Endothelial cell of umbilical vein (primary cell): ENCODE measurements around the gene FARP1. TPM values are rescaled to one million over a fixed set of nuclear protein-coding genes. Genes with fewer than 3 reads are reported as not detected.

Source experiments
- BruUV-seq: library from RNA; stranded (reverse); fragments of 400-500 nt; replicated peaks from 2 replicates; lab custom pipeline; 2021; lab: Mats Ljungman, UMichigan
- CTCF ChIA-PET: fragments of 300-600, 350-600 bp; sonication (Branson Sonifier 250); formaldehyde crosslinking; loops from one replicate; lab custom pipeline; 2021; ENCODE audit warnings: antibody characterized with exemption, inconsistent platforms; lab: Charles Lee
- POLR2A ChIA-PET: fragments of 300-600, 350-600 bp; sonication (Branson Sonifier 250); formaldehyde crosslinking; loops from one replicate; lab custom pipeline; 2021; ENCODE audit warnings: antibody characterized with exemption, inconsistent platforms; lab: Charles Lee
- DNase-seq: peaks from one replicate; pipeline ENCODE4 v3.0.0-alpha.2; 2011; ENCODE audit warnings: low read depth, low spot score
- FAIRE-seq: peaks from 2 replicates; lab custom pipeline; 2011; peaks lifted over from hg19 to GRCh38; lab: Jason Lieb, UNC
- H2AFZ ChIP-seq: 2 replicates; pipeline ENCODE4 v1.6.0; 2012; ENCODE audit warnings: low read depth, low read length, control low read depth, inconsistent platforms
- H3K27ac ChIP-seq: 2 replicates; pipeline ENCODE4 v1.5.1; 2011; ENCODE audit warnings: low read depth, mild to moderate bottlenecking, control low read depth, low read length, moderate library complexity; ENCODE audit not compliant: insufficient read depth
- H3K27me3 ChIP-seq, 2 experiments: 2 replicates each; pipeline versions ENCODE4 v1.6.0 to v1.6.1; 2011; ENCODE audit warnings: low read length in 2 of 2, mixed read lengths in 1 of 2; ENCODE audit not compliant: control insufficient read depth in 2 of 2, insufficient read depth in 2 of 2
- H3K36me3 ChIP-seq, 2 experiments: 2 replicates in 1 of 2; 3 replicates in 1 of 2; pipeline ENCODE4 v1.5.1; 2011; ENCODE audit warnings: low read length in 2 of 2, mild to moderate bottlenecking in 1 of 2, moderate library complexity in 1 of 2; ENCODE audit not compliant: control insufficient read depth in 2 of 2, insufficient read depth in 2 of 2; ENCODE audit errors: extremely low read depth in 1 of 2
- H3K4me1 ChIP-seq: 3 replicates; pipeline ENCODE4 v1.5.1; 2011; ENCODE audit warnings: mild to moderate bottlenecking, low read length; ENCODE audit not compliant: control insufficient read depth, insufficient read depth; ENCODE audit errors: extremely low read depth
- H3K4me2 ChIP-seq: 2 replicates; pipeline ENCODE4 v1.6.1; 2011; ENCODE audit warnings: low read length, control low read depth, mixed read lengths; ENCODE audit not compliant: insufficient read depth
- H3K4me3 ChIP-seq, 3 experiments: fragments of 200-600 bp in 1 of 3; sonication (generic), shearing (Covaris generic) in 1 of 3; replicated peaks in 1 of 3; 2 replicates each; pipeline ENCODE4 v1.5.1; 2011 to 2016; ENCODE audit warnings: control low read depth in 3 of 3, low read length in 3 of 3, mild to moderate bottlenecking in 2 of 3, inconsistent platforms in 1 of 3, low read depth in 1 of 3, moderate library complexity in 1 of 3; ENCODE audit not compliant: insufficient read depth in 1 of 3
- H3K79me2 ChIP-seq: 2 replicates; pipeline ENCODE4 v1.6.0; 2012; ENCODE audit warnings: low read length, inconsistent platforms; ENCODE audit not compliant: control insufficient read depth, insufficient read depth
- H3K9ac ChIP-seq: replicated peaks from 2 replicates; pipeline ENCODE3; 2011; ENCODE audit warnings: low read length, control low read depth; ENCODE audit not compliant: insufficient read depth; ENCODE audit errors: extremely low read depth
- H3K9me1 ChIP-seq: replicated peaks from 3 replicates; pipeline ENCODE4 v1.6.0; 2011; ENCODE audit warnings: mild to moderate bottlenecking, low read length; ENCODE audit not compliant: control insufficient read depth, insufficient read depth; ENCODE audit errors: extremely low read depth
- H3K9me3 ChIP-seq: replicated peaks from 2 replicates; pipeline ENCODE4 v1.5.1; 2012; ENCODE audit warnings: low read length, inconsistent platforms; ENCODE audit not compliant: control insufficient read depth, insufficient read depth
- H4K20me1 ChIP-seq: replicated peaks from 2 replicates; pipeline ENCODE3; 2011; ENCODE audit warnings: mild to moderate bottlenecking, low read length; ENCODE audit not compliant: control insufficient read depth, insufficient read depth; ENCODE audit errors: extremely low read depth
- EZH2 ChIP-seq: IDR thresholded peaks from 2 replicates; pipeline ENCODE4 v1.6.1; 2012; ENCODE audit warnings: borderline replicate concordance, low read depth, mild to moderate bottlenecking, moderate library complexity, low read length, inconsistent platforms; ENCODE audit not compliant: severe bottlenecking
- FOS ChIP-seq: IDR thresholded peaks from 2 replicates; pipeline ENCODE4 v1.6.1; 2011; ENCODE audit warnings: mild to moderate bottlenecking, low read length, moderate library complexity, borderline replicate concordance; ENCODE audit not compliant: insufficient read depth
- GATA2 ChIP-seq: IDR thresholded peaks from 2 replicates; pipeline ENCODE4 v1.7.0; 2011; ENCODE audit warnings: low read depth, mild to moderate bottlenecking, moderate library complexity, mixed read lengths, low read length; ENCODE audit not compliant: insufficient read length, insufficient read depth
- JUN ChIP-seq: IDR thresholded peaks from 2 replicates; pipeline ENCODE4 v1.6.1; 2011; ENCODE audit warnings: borderline replicate concordance, low read depth; ENCODE audit not compliant: insufficient read length, insufficient read depth
- MYC ChIP-seq: IDR thresholded peaks from one replicate; pipeline ENCODE4 v1.6.1; 2011; ENCODE audit warnings: mild to moderate bottlenecking, low read depth, low read length
- POLR2A ChIP-seq: IDR thresholded peaks from 2 replicates; pipeline ENCODE4 v1.6.1; 2012; ENCODE audit warnings: low read depth, mild to moderate bottlenecking, control low read depth, low read length
- POLR2AphosphoS5 ChIP-seq: IDR thresholded peaks from 2 replicates; pipeline ENCODE4 v1.6.1; 2012; ENCODE audit warnings: low read depth, mild to moderate bottlenecking, control low read depth, low read length, moderate library complexity; ENCODE audit not compliant: insufficient read depth
- dilution Hi-C: fragments of 300-500 bp; cut with MboI; formaldehyde crosslinking; loops from one replicate; pipeline ENCODE4 v1.15.0; 2019; ENCODE audit warnings: low sequenced_read_pairs; ENCODE audit not compliant: extremely low pct_ligation_motif_present
- intact Hi-C: fragments of 100-400 bp; cut with micrococcal nuclease; formaldehyde crosslinking; loops from one replicate; pipeline ENCODE4 v1.10.0; 2022
- polyA plus RNA-seq, 4 experiments: library from polyadenylated mRNA; depleted of rRNA in 3 of 4; stranded (reverse) in 3 of 4; unstranded in 1 of 4; fragments of >200 nt; gene quantifications; 2 replicates each; pipeline versions ENCODE4 v1.2.1 to v1.2.3, GENCODE V29; 2011 to 2012; ENCODE audit warnings: missing spikeins in 1 of 4
- total RNA-seq: library from RNA; stranded (reverse); gene quantifications from 2 replicates; pipeline ENCODE4 v1.2.3, GENCODE V29; 2021
- TF ChIP-seq, protein P1 (sequence below), 2 donors: IDR thresholded peaks; 1 replicate in 1 of 2; 2 replicates in 1 of 2; pipeline ENCODE4 v1.5.1; 2011; ENCODE audit warnings: low read length in 2 of 2, mild to moderate bottlenecking in 2 of 2, moderate library complexity in 2 of 2, control low read depth in 1 of 2, inconsistent platforms in 1 of 2, low read depth in 1 of 2; ENCODE audit not compliant: insufficient read depth in 1 of 2; ENCODE audit errors: extremely low read depth in 1 of 2
- TF ChIP-seq, protein P2 (sequence below): IDR thresholded peaks from 2 replicates; pipeline ENCODE4 v1.6.1; 2011; ENCODE audit not compliant: insufficient read depth, insufficient read length

FARP1 gene
- total and polyA plus RNA-seq, 2 donors (not counting 3 experiments of a cell fraction or from before 2014, with no cell fraction given), result 19.0 to 77.7 TPM

GRCh38 chr13:98487522-98487921 is 344.6 kb downstream of the FARP1 start:
- Histone ChIP-seq H3K9me1 (no peaks in the 10 kb centered on the region), H3K27ac (no peak overlapping the region), H3K9ac (no peak overlapping the region), H3K4me3 (no peak overlapping the region), H3K79me2 (peaks cover 82% of the 10 kb centered on the region), H4K20me1 (no peaks in the 10 kb centered on the region), H3K27me3 (no peaks in the 10 kb centered on the region), H3K4me2 (no peak overlapping the region), H3K4me1 (peaks cover 53% of the 10 kb centered on the region), H2AFZ (no peak overlapping the region), H3K36me3 (no peaks in the 10 kb centered on the region), H3K9me3 (no peaks in the 10 kb centered on the region)
- CTCF ChIA-PET, result interaction anchor here (1.1 to 2.0 kb wide), 4 partner anchors 21 to 186 kb away, joined by 3 to 8 read pairs (median 4); partner anchors contain the start of gene STK24
- TF ChIP-seq POLR2AphosphoS5 (no peak), MYC (no peak)
- no TSS peak for BruUV-seq
- DNase-seq (no peak), FAIRE-seq (no peak)
- dilution Hi-C loops, result no loop called here
- intact Hi-C loops, result no loop called here
- POLR2A ChIA-PET, result no interaction called here

DNA sequence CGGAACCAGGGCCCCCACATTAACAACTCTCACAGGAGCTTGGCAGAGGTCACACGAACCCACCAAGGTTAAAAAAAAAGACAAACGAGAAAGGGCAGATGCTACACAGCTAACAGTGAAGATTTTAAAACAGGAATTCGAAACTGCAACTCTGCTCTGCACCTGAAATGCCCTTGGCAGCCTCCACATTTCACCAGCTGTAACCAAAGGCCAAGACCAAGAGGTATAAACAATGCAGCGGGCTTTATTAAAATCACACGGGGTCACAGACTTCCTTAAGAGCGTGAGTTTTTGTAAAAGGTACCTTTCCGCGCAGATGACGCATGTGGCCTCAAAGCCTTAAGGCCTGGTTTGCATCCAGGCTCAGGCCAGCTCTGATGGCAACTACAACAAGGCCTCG is 345.8 kb downstream of the FARP1 start:
- FAIRE-seq (no peak), DNase-seq (no peak)
- POLR2A ChIA-PET, result interaction anchor here (0.6 kb wide), 1 partner anchor 65 kb away, joined by 6 read pairs; no protein-coding TSS in a partner anchor
- TF ChIP-seq, protein P1, sequence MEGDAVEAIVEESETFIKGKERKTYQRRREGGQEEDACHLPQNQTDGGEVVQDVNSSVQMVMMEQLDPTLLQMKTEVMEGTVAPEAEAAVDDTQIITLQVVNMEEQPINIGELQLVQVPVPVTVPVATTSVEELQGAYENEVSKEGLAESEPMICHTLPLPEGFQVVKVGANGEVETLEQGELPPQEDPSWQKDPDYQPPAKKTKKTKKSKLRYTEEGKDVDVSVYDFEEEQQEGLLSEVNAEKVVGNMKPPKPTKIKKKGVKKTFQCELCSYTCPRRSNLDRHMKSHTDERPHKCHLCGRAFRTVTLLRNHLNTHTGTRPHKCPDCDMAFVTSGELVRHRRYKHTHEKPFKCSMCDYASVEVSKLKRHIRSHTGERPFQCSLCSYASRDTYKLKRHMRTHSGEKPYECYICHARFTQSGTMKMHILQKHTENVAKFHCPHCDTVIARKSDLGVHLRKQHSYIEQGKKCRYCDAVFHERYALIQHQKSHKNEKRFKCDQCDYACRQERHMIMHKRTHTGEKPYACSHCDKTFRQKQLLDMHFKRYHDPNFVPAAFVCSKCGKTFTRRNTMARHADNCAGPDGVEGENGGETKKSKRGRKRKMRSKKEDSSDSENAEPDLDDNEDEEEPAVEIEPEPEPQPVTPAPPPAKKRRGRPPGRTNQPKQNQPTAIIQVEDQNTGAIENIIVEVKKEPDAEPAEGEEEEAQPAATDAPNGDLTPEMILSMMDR (IDR thresholded peaks at IDR 0.05; ENCODE audit: extremely low read depth in 1 of 2, insufficient read depth in 1 of 2, low read depth in 1 of 2, low read length in 2 of 2), result no peak
- TF ChIP-seq, protein P2, sequence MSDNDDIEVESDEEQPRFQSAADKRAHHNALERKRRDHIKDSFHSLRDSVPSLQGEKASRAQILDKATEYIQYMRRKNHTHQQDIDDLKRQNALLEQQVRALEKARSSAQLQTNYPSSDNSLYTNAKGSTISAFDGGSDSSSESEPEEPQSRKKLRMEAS, result no peak
- no peak for TF ChIP-seq EZH2
- TF ChIP-seq JUN, result no peak
- TF ChIP-seq GATA2, result no peak
- TF ChIP-seq POLR2A, result no peak
- no peak for TF ChIP-seq MYC
- TF ChIP-seq POLR2AphosphoS5, result no peak
- no peak for TF ChIP-seq FOS
- Histone ChIP-seq H3K79me2 (peaks cover 80% of the 10 kb centered on the region), H4K20me1 (no peaks in the 10 kb centered on the region), H3K4me2 (no peak overlapping the region), H3K9ac (no peak overlapping the region), H3K9me3 (no peaks in the 10 kb centered on the region), H3K27me3 (no peaks in the 10 kb centered on the region), H2AFZ (no peak overlapping the region), H3K36me3 (no peaks in the 10 kb centered on the region), H3K4me1 (peaks cover 41% of the 10 kb centered on the region), H3K27ac (no peak overlapping the region), H3K9me1 (no peaks in the 10 kb centered on the region), H3K4me3 (no peak overlapping the region)
- dilution Hi-C loops (no loop called here), intact Hi-C loops (no loop called here)
- CTCF ChIA-PET, result interaction anchor here (1.1 to 2.0 kb wide), 3 partner anchors 22 to 165 kb away, joined by 3 to 8 read pairs (median 6); partner anchors contain the start of gene STK24
- no TSS peak for BruUV-seq
